ENCODE measurements around the gene SMARCA4. TPM values are rescaled to one million over a fixed set of nuclear protein-coding genes. Genes with fewer than 3 reads are reported as not detected.

SMARCA4 gene
- total RNA-seq, 1 experiment from 2014 or later = 103 TPM

DNA sequence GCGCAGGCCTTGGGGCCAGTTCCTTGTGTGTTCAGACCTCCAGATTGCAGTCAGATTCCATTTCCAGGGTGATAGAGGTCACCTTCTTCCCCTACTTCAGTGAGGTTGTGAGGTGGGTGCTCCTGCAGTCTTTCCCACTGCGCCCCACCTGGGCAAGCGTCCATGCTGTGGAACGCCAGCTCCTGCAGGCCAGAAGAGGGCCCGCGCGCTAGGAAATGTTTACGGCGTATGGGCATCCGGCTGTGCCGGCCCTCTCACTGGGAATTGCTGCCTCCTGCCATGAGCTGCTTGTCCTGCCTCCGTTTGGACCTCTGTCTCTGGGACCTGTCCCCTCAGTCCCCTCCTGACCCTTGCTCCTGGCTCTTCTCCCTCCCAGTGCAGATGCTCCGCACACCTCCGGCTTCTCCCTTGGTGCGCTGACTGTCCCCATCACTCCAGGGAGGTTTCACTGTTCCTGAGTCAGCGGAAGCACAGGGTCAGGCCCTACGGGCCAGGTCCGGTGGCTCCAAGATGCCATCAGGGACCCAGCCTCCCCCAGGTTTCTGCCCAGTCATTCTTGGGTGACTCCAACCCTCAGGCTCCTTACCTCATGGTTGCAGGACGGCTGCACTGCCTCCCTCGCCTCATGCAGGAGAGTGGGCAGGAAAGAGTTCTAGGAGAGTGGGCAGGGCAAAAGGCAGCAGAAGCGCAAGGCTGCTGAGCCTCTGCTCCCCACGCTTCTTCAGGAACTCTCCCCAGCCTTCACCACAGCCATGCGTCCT, 56.6 kb downstream of the SMARCA4 start:
- no peak overlapping the region for H2AFZ ChIP-seq (ENCODE audit: low read length)
- H3K4me2 ChIP-seq (ENCODE audit: low read depth, low read length, poor library complexity, severe bottlenecking) = no peak overlapping the region
- peaks cover 15% of the 10 kb centered on the region; the same call in 1 of the 2 replicates for H3K36me3 ChIP-seq (ENCODE audit: insufficient read depth, low read length)
- H3K79me2 ChIP-seq (ENCODE audit: low read length) = no peaks in the 10 kb centered on the region
- H3K4me1 ChIP-seq (ENCODE audit: low read length) = no peaks in the 10 kb centered on the region
- no peak overlapping the region for H3K9ac ChIP-seq (ENCODE audit: low read length)
- H3K27me3 ChIP-seq (ENCODE audit: low read length) = no peaks in the 10 kb centered on the region
- H4K20me1 ChIP-seq (ENCODE audit: insufficient read depth, low read depth, low read length) = 0 out of 2 replicates have a peak, but pooled peaks cover 3% of the 10 kb centered on the region
- no peaks in the 10 kb centered on the region for H3K9me2 ChIP-seq (replicated peaks; ENCODE audit: insufficient read depth, low read length)
- no peak for DNase-seq
- H3K4me3 ChIP-seq (ENCODE audit: low read length) = no peak overlapping the region
- no peaks in the 10 kb centered on the region for H3K9me3 ChIP-seq (ENCODE audit: low read length)
- H3K27ac ChIP-seq (ENCODE audit: low read length) = no peak overlapping the region

DNA sequence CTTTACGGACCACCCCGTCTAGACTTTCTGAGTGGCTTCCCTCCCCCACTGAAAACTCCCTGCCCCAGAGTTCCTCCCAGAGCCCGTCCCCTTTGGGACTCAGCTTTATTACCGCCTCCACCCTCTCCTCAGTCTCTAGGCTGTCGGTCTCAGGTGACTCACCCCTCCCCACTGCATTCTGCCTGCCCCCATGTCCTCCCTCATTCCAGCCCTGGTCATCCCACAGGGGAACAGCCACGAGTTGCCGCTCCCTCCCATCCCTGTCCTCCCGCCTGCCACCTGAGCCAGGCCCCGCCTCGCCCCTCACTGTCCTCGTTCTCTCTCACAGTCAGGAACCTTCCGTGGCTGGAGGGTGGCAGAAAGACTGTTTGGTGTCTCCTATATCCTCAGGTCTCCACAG, 57.3 kb downstream of the SMARCA4 start:
- Histone ChIP-seq H3K36me3 (ENCODE audit: insufficient read depth, low read length) (peaks cover 12% of the 10 kb centered on the region; the same call in 1 of the 2 replicates), H2AFZ (ENCODE audit: low read length) (no peak overlapping the region), H3K27me3 (ENCODE audit: low read length) (no peaks in the 10 kb centered on the region), H3K4me1 (ENCODE audit: low read length) (no peaks in the 10 kb centered on the region), H3K79me2 (ENCODE audit: low read length) (no peaks in the 10 kb centered on the region), H3K9me3 (ENCODE audit: low read length) (no peaks in the 10 kb centered on the region), H3K27ac (ENCODE audit: low read length) (no peak overlapping the region), H4K20me1 (ENCODE audit: insufficient read depth, low read depth, low read length) (0 out of 2 replicates have a peak, but pooled peaks cover 3% of the 10 kb centered on the region), H3K4me2 (ENCODE audit: low read depth, low read length, poor library complexity, severe bottlenecking) (no peak overlapping the region), H3K4me3 (ENCODE audit: low read length) (no peak overlapping the region), H3K9ac (ENCODE audit: low read length) (no peak overlapping the region), H3K9me2 (replicated peaks; ENCODE audit: insufficient read depth, low read length) (no peaks in the 10 kb centered on the region)
- DNase-seq = no peak

DNA sequence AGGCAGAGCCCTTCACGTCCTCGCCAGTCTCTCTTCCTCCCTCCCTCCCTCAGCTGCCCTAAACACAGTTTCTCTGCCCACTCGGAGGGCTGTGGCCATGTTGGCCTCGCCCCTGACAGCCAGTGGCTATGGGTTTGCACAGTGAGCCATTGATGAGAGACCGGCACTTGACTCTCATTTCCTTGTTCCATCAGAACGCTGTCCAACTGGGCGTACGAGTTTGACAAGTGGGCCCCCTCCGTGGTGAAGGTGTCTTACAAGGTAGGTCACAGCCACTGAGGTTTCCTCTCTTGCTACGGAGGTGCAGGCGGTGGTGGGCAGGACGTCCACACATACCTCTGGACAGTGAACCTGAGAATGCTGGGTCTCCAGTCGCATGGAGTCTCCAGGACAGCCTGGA, 57.9 kb downstream of the SMARCA4 start:
- Histone ChIP-seq H3K9ac (ENCODE audit: low read length) (no peak overlapping the region), H3K4me1 (ENCODE audit: low read length) (no peaks in the 10 kb centered on the region), H3K27me3 (ENCODE audit: low read length) (no peaks in the 10 kb centered on the region), H3K4me3 (ENCODE audit: low read length) (no peak overlapping the region), H3K9me2 (replicated peaks; ENCODE audit: insufficient read depth, low read length) (no peaks in the 10 kb centered on the region), H3K79me2 (ENCODE audit: low read length) (no peaks in the 10 kb centered on the region), H4K20me1 (ENCODE audit: insufficient read depth, low read depth, low read length) (0 out of 2 replicates have a peak, but pooled peaks cover 3% of the 10 kb centered on the region), H3K9me3 (ENCODE audit: low read length) (no peaks in the 10 kb centered on the region), H3K36me3 (ENCODE audit: insufficient read depth, low read length) (peaks cover 10% of the 10 kb centered on the region; the same call in 1 of the 2 replicates), H3K4me2 (ENCODE audit: low read depth, low read length, poor library complexity, severe bottlenecking) (no peak overlapping the region), H2AFZ (ENCODE audit: low read length) (no peak overlapping the region), H3K27ac (ENCODE audit: low read length) (no peak overlapping the region)
- DNase-seq = no peak

DNA sequence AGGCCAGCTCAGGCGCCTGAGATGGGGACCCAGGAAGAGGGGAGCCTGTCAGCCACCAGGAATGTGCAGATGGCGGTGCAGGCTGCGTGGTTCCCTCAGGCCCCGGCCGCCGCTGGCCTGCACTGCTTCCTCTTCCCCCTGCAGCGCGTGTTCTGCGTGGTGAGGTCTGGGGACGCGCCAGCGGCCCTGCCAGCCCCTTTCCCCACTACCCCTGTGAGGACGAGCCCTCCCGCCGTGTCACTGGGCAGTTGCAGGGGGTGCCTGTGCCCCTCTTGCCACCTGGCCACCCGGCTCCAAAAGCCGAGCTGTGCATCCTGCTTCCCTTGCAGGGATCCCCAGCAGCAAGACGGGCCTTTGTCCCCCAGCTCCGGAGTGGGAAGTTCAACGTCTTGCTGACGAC, 58.4 kb downstream of the SMARCA4 start:
- Histone ChIP-seq H3K4me1 (ENCODE audit: low read length) (no peaks in the 10 kb centered on the region), H3K79me2 (ENCODE audit: low read length) (no peaks in the 10 kb centered on the region), H4K20me1 (ENCODE audit: insufficient read depth, low read depth, low read length) (0 out of 2 replicates have a peak, but pooled peaks cover 3% of the 10 kb centered on the region), H3K9me3 (ENCODE audit: low read length) (no peaks in the 10 kb centered on the region), H3K27ac (ENCODE audit: low read length) (no peak overlapping the region), H3K9ac (ENCODE audit: low read length) (no peak overlapping the region), H3K4me2 (ENCODE audit: low read depth, low read length, poor library complexity, severe bottlenecking) (no peak overlapping the region), H3K36me3 (ENCODE audit: insufficient read depth, low read length) (peaks cover 10% of the 10 kb centered on the region; the same call in 1 of the 2 replicates), H2AFZ (ENCODE audit: low read length) (no peak overlapping the region), H3K27me3 (ENCODE audit: low read length) (no peaks in the 10 kb centered on the region), H3K4me3 (ENCODE audit: low read length) (no peak overlapping the region), H3K9me2 (replicated peaks; ENCODE audit: insufficient read depth, low read length) (no peaks in the 10 kb centered on the region)
- no peak for DNase-seq

DNA sequence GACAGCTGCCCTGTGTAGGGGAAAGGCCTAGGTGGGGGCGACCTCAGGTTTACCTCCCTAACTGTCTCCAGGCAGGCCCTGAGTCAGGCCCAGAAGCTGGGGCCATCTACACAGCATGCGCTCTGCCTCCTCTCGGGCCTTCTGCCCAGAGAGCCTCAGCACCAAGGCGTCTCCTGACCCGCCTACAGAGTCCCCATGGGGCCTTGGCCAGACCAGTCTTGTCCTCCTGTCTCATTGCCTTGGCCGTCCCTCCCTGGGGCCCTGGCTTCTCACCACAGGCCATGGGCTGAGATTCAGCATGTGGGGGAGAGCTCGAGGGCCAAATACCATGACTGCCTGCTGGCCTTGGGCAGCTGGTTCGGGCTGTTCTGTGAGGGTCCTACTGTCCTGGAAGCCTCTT, 59.0 kb downstream of the SMARCA4 start:
- H3K9me2 ChIP-seq (replicated peaks; ENCODE audit: insufficient read depth, low read length) = no peaks in the 10 kb centered on the region
- no peaks in the 10 kb centered on the region for H3K4me1 ChIP-seq (ENCODE audit: low read length)
- H3K9ac ChIP-seq (ENCODE audit: low read length) = no peak overlapping the region
- H3K9me3 ChIP-seq (ENCODE audit: low read length) = no peaks in the 10 kb centered on the region
- no peak for DNase-seq
- H3K36me3 ChIP-seq (ENCODE audit: insufficient read depth, low read length) = peaks cover 10% of the 10 kb centered on the region; the same call in 1 of the 2 replicates
- no peak overlapping the region for H3K27ac ChIP-seq (ENCODE audit: low read length)
- no peaks in the 10 kb centered on the region for H3K27me3 ChIP-seq (ENCODE audit: low read length)
- H2AFZ ChIP-seq (ENCODE audit: low read length) = no peak overlapping the region
- H3K4me3 ChIP-seq (ENCODE audit: low read length) = no peak overlapping the region
- 0 out of 2 replicates have a peak, but pooled peaks cover 3% of the 10 kb centered on the region for H4K20me1 ChIP-seq (ENCODE audit: insufficient read depth, low read depth, low read length)
- no peak overlapping the region for H3K4me2 ChIP-seq (ENCODE audit: low read depth, low read length, poor library complexity, severe bottlenecking)
- H3K79me2 ChIP-seq (ENCODE audit: low read length) = no peaks in the 10 kb centered on the region

DNA sequence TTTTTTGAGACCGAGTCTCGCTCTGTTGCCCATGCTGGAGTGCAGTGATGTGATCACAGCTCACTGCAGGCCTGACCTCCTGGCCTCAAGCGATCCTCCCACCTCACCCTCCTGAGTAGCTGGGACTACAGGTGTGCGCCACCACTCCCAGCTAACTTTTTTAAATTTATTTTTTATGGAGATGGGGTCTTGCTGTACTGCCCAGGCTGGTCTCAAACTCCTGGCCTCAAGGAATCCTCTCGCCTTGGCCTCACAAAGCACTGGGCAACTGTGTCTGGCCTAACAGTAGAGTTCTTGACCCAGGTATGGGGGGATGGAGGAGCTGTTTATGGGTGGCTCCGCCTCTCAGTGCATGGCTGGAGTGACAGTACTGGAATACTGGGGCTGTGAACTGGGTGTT, 59.6 kb downstream of the SMARCA4 start:
- H3K9me3 ChIP-seq (ENCODE audit: low read length) = no peaks in the 10 kb centered on the region
- H3K36me3 ChIP-seq (ENCODE audit: insufficient read depth, low read length) = peaks cover 10% of the 10 kb centered on the region; the same call in 1 of the 2 replicates
- H3K4me3 ChIP-seq (ENCODE audit: low read length) = no peak overlapping the region
- H3K27me3 ChIP-seq (ENCODE audit: low read length) = no peaks in the 10 kb centered on the region
- H3K9me2 ChIP-seq (replicated peaks; ENCODE audit: insufficient read depth, low read length) = no peaks in the 10 kb centered on the region
- H3K79me2 ChIP-seq (ENCODE audit: low read length) = no peaks in the 10 kb centered on the region
- no peak overlapping the region for H3K4me2 ChIP-seq (ENCODE audit: low read depth, low read length, poor library complexity, severe bottlenecking)
- H3K9ac ChIP-seq (ENCODE audit: low read length) = no peak overlapping the region
- DNase-seq = no peak
- H4K20me1 ChIP-seq (ENCODE audit: insufficient read depth, low read depth, low read length) = no peaks in the 10 kb centered on the region
- H3K27ac ChIP-seq (ENCODE audit: low read length) = no peak overlapping the region
- H2AFZ ChIP-seq (ENCODE audit: low read length) = no peak overlapping the region
- no peaks in the 10 kb centered on the region for H3K4me1 ChIP-seq (ENCODE audit: low read length)

DNA sequence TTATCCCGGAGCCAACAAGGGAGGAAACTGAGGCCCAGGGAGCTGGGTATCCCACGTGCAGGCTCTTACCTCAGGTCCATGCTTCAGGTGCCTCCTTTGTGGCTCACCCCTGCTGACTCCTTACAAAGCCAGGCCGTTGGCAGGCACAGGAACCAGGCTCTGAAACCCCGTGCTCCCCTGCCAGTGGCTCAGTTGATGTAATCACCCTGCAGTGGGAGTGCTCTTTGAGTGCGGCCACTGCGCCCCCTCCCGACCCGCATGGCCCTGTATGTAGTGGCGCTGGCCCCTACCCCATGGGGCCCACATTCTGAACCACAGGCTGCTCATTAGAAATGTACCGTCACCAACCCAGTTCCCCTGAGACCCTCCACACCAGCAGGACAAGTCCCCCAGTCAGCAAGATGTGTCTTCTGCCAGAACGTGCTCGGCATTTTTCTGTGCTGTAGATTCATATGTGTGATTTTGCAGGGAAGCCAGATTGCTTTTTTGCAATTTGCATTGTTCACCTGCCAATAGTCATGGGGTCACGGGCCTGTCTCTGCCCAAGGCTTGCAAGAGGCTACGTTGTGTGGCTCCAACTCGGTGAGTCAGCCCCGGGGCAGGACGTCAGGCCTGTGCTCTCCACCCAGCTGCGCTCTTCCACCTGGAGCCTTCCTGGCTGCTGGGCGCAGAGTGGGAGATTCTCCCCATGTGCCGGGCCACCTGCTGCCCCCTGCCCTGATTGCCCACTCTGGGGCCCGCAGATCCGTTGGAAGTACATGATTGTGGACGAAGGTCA, 60.3 kb downstream of the SMARCA4 start:
- peaks cover 9% of the 10 kb centered on the region; the same call in 1 of the 2 replicates for H3K36me3 ChIP-seq (ENCODE audit: insufficient read depth, low read length)
- no peak for DNase-seq
- no peak overlapping the region for H3K9ac ChIP-seq (ENCODE audit: low read length)
- H3K4me1 ChIP-seq (ENCODE audit: low read length) = no peaks in the 10 kb centered on the region
- H2AFZ ChIP-seq (ENCODE audit: low read length) = no peak overlapping the region
- no peaks in the 10 kb centered on the region for H3K79me2 ChIP-seq (ENCODE audit: low read length)
- H3K27me3 ChIP-seq (ENCODE audit: low read length) = no peaks in the 10 kb centered on the region
- H3K4me2 ChIP-seq (ENCODE audit: low read depth, low read length, poor library complexity, severe bottlenecking) = no peak overlapping the region
- H4K20me1 ChIP-seq (ENCODE audit: insufficient read depth, low read depth, low read length) = no peaks in the 10 kb centered on the region
- no peak overlapping the region for H3K27ac ChIP-seq (ENCODE audit: low read length)
- no peaks in the 10 kb centered on the region for H3K9me2 ChIP-seq (replicated peaks; ENCODE audit: insufficient read depth, low read length)
- no peaks in the 10 kb centered on the region for H3K9me3 ChIP-seq (ENCODE audit: low read length)
- no peak overlapping the region for H3K4me3 ChIP-seq (ENCODE audit: low read length)

DNA sequence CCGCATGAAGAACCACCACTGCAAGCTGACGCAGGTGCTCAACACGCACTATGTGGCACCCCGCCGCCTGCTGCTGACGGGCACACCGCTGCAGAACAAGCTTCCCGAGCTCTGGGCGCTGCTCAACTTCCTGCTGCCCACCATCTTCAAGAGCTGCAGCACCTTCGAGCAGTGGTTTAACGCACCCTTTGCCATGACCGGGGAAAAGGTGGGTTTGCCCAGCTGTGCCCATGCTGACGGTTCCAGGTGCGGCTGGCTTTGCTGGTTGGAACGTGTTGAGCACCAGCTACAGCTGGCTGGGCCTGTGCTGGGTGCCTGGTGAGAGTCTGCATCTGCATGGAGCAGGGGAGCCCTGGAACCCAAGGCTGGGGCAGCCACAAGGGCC, 60.9 kb downstream of the SMARCA4 start:
- Histone ChIP-seq H3K9me2 (replicated peaks; ENCODE audit: insufficient read depth, low read length) (no peaks in the 10 kb centered on the region), H3K27ac (ENCODE audit: low read length) (no peak overlapping the region), H3K4me3 (ENCODE audit: low read length) (no peak overlapping the region), H3K36me3 (ENCODE audit: insufficient read depth, low read length) (peaks cover 4% of the 10 kb centered on the region; the same call in 1 of the 2 replicates), H2AFZ (ENCODE audit: low read length) (no peak overlapping the region), H3K4me2 (ENCODE audit: low read depth, low read length, poor library complexity, severe bottlenecking) (no peak overlapping the region), H3K27me3 (ENCODE audit: low read length) (no peaks in the 10 kb centered on the region), H3K9ac (ENCODE audit: low read length) (no peak overlapping the region), H3K79me2 (ENCODE audit: low read length) (no peaks in the 10 kb centered on the region), H3K4me1 (ENCODE audit: low read length) (no peaks in the 10 kb centered on the region), H3K9me3 (ENCODE audit: low read length) (no peaks in the 10 kb centered on the region), H4K20me1 (ENCODE audit: insufficient read depth, low read depth, low read length) (no peaks in the 10 kb centered on the region)
- no peak for DNase-seq

Measured in Karpas-422 (cell line).